Activated B cell treated with CpG ODN at 0.5 μM for 24 hours (primary cell): Measurements from ENCODE around the gene KLRF1. TPM values are rescaled to one million over a fixed set of nuclear protein-coding genes. Genes with fewer than 3 reads are reported as not detected.

Experiments
- ATAC-seq: fragments of 200-7000 bp; cut with Tn5 transposase; one replicate; pipeline ENCODE4 v1.10.0; 2021; ENCODE audit warnings: low read depth, mild to moderate bottlenecking, moderate library complexity
- CTCF ChIA-PET: fragments of 350-600 bp; sonication (Branson Sonifier 250); formaldehyde crosslinking; loops from one replicate; lab custom pipeline; 2021; ENCODE audit warnings: antibody characterized with exemption; lab: Charles Lee
- POLR2A ChIA-PET: fragments of 350-600 bp; sonication (Branson Sonifier 250); formaldehyde crosslinking; loops from one replicate; lab custom pipeline; 2021; ENCODE audit warnings: antibody characterized with exemption; lab: Charles Lee
- DNase-seq: peaks from one replicate; pipeline ENCODE4 v3.0.0; 2022
- H3K27ac Mint-ChIP-seq: one replicate; pipeline ENCODE4 v1.8.0; 2020; ENCODE audit warnings: mixed read lengths
- H3K27me3 Mint-ChIP-seq: one replicate; pipeline ENCODE4 v1.8.0; 2021; ENCODE audit warnings: mixed read lengths
- H3K36me3 Mint-ChIP-seq: one replicate; pipeline ENCODE4 v1.8.0; 2021; ENCODE audit warnings: low read depth, mixed read lengths
- H3K4me1 Mint-ChIP-seq: one replicate; pipeline ENCODE4 v1.8.0; 2021; ENCODE audit warnings: mixed read lengths
- H3K4me3 Mint-ChIP-seq: one replicate; pipeline ENCODE4 v1.8.0; 2020; ENCODE audit warnings: mild to moderate bottlenecking, mixed read lengths
- H3K9me3 Mint-ChIP-seq: one replicate; pipeline ENCODE4 v1.8.0; 2020; ENCODE audit warnings: mixed read lengths
- CTCF ChIP-seq: fragments of 200-600 bp; IDR thresholded peaks from one replicate; pipeline ENCODE4 v1.8.0; 2022; ENCODE audit warnings: antibody characterized with exemption, mild to moderate bottlenecking
- intact Hi-C: fragments of 100-400 bp; cut with micrococcal nuclease; formaldehyde crosslinking; loops from one replicate; pipeline ENCODE4 v1.15.1; 2024
- total RNA-seq: library from RNA; stranded (reverse); gene quantifications from 2 replicates; pipeline ENCODE4 v1.2.3, GENCODE V29; 2022

KLRF1 gene
- total RNA-seq, 1 donor from 2014 or later: 0.67 TPM

GRCh38 chr12:9784816-9785215 is 42.5 kb upstream of the KLRF1 start:
- Mint-ChIP-seq H3K27ac (no peak overlapping the region), H3K9me3 (no peaks in the 10 kb centered on the region), H3K36me3 (no peaks in the 10 kb centered on the region), H3K4me1 (peaks cover 15% of the 10 kb centered on the region), H3K27me3 (no peaks in the 10 kb centered on the region), H3K4me3 (no peak overlapping the region)
- no peak for TF ChIP-seq CTCF
- intact Hi-C loops: no loop called here
- DNase-seq: no peak
- no peak for ATAC-seq
- POLR2A ChIA-PET: no interaction called here
- CTCF ChIA-PET: interaction anchor here (1.6 kb wide), 1 partner anchor 13 kb away, joined by 4 read pairs; no protein-coding TSS in a partner anchor

GRCh38 chr12:9786726-9787717 is 40.3 kb upstream of the KLRF1 start:
- ChIA-PET CTCF (no interaction called here), POLR2A (no interaction called here)
- no peak overlapping the region for H3K27ac Mint-ChIP-seq

GRCh38 chr12:9792185-9792900 is 34.9 kb upstream of the KLRF1 start:
- Mint-ChIP-seq H3K9me3 (peaks cover 2% of the 10 kb centered on the region), H3K4me1 (peaks cover 55% of the 10 kb centered on the region), H3K27ac (no peak overlapping the region), H3K27me3 (no peaks in the 10 kb centered on the region), H3K4me3 (no peak overlapping the region), H3K36me3 (no peaks in the 10 kb centered on the region)
- ATAC-seq: no peak
- POLR2A ChIA-PET: interaction anchor here (0.6 to 0.7 kb wide), 2 partner anchors 25 to 33 kb away, joined by 3 to 4 read pairs; no protein-coding TSS in a partner anchor
- DNase-seq: no peak
- TF ChIP-seq CTCF: no peak
- CTCF ChIA-PET: interaction anchor here (0.9 to 1.1 kb wide), 2 partner anchors 42 to 44 kb away, joined by 3 to 6 read pairs; no protein-coding TSS in a partner anchor
- intact Hi-C loops: no loop called here

More at GRCh38 chr12:9786726-9787717, 40.3 kb upstream of the KLRF1 start:
- H3K36me3 Mint-ChIP-seq: no peaks in the 10 kb centered on the region
- no peak for TF ChIP-seq CTCF
- no peak overlapping the region for H3K4me3 Mint-ChIP-seq
- ATAC-seq (no peak), DNase-seq (no peak)
- intact Hi-C loops: no loop called here
- peaks cover 2% of the 10 kb centered on the region for H3K9me3 Mint-ChIP-seq
- H3K4me1 Mint-ChIP-seq: peaks cover 20% of the 10 kb centered on the region
- H3K27me3 Mint-ChIP-seq: no peaks in the 10 kb centered on the region

GRCh38 chr12:9792961-9793617 is 34.2 kb upstream of the KLRF1 start:
- intact Hi-C loops: no loop called here
- Mint-ChIP-seq H3K27ac (no peak overlapping the region), H3K4me3 (no peak overlapping the region), H3K36me3 (no peaks in the 10 kb centered on the region), H3K4me1 (peaks cover 55% of the 10 kb centered on the region), H3K9me3 (peaks cover 2% of the 10 kb centered on the region), H3K27me3 (no peaks in the 10 kb centered on the region)
- ATAC-seq (no peak), DNase-seq (no peak)
- ChIA-PET CTCF (interaction anchor here (0.9 to 1.1 kb wide), 2 partner anchors 43 to 44 kb away, joined by 3 to 6 read pairs; no protein-coding TSS in a partner anchor), POLR2A (interaction anchor here (0.6 to 0.7 kb wide), 2 partner anchors 25 to 33 kb away, joined by 3 to 4 read pairs; no protein-coding TSS in a partner anchor)
- no peak for TF ChIP-seq CTCF
